HTR-8/SVneo (cell line): ENCODE measurements around the gene STARD3.

Source experiments
- DNase-seq: peaks from one replicate; pipeline ENCODE4 v3.0.0; 2011; ENCODE audit warnings: low spot score, mixed read lengths; ENCODE audit not compliant: insufficient read length
- FAIRE-seq: peaks from 2 replicates; lab custom pipeline; 2011; peaks lifted over from hg19 to GRCh38; lab: Jason Lieb, UNC

The STARD3 gene

GRCh38 chr17:39618246-39618913, 18.6 kb upstream of the STARD3 start:
- DNase-seq = peak; percentile 53
- FAIRE-seq = no peak

DNA sequence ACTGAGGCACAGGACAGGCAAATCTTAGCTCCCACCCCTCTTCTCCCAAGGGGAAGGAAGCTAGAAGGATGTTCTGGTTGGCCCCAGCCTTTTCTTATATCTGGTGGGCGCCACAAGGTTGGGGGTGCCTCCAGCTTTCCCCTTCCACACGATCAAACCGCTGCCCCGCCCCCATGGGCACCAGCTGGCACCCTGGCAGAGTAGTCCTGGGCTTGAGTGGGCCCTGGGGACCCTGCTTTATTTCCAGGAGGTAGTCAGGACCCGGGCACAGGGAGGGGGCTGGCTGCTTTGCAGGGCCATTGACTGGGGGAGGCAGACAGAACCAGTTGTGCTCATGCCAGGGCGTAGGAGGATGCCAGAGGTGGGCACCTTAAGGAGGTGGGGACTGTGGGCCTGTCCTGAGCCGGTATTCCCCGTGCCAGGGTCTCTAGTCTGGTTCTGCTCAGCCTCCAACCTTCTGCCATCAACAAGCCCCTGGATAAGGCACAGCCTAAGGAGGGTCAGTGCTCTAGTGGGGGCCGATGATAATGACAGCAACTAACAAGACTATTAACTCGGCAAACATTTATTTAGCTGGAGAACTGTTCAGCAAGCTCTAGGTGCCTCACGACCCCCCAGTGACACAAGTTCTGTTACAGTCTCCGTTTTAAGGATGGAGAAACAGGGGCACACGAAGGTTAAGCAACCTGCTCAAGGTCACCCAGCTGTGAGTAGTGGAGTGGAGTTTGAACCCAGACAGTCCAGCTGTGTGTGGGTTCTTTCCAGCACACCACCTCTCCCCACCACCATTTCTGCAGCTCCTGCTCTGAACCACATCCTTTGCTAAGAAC, 17.8 kb upstream of the STARD3 start:
- FAIRE-seq = no peak
- DNase-seq = no peak

- FAIRE-seq (no peak), DNase-seq (no peak)
Measured at GRCh38 chr17:39619786-39620101, 17.2 kb upstream of the STARD3 start.

DNA sequence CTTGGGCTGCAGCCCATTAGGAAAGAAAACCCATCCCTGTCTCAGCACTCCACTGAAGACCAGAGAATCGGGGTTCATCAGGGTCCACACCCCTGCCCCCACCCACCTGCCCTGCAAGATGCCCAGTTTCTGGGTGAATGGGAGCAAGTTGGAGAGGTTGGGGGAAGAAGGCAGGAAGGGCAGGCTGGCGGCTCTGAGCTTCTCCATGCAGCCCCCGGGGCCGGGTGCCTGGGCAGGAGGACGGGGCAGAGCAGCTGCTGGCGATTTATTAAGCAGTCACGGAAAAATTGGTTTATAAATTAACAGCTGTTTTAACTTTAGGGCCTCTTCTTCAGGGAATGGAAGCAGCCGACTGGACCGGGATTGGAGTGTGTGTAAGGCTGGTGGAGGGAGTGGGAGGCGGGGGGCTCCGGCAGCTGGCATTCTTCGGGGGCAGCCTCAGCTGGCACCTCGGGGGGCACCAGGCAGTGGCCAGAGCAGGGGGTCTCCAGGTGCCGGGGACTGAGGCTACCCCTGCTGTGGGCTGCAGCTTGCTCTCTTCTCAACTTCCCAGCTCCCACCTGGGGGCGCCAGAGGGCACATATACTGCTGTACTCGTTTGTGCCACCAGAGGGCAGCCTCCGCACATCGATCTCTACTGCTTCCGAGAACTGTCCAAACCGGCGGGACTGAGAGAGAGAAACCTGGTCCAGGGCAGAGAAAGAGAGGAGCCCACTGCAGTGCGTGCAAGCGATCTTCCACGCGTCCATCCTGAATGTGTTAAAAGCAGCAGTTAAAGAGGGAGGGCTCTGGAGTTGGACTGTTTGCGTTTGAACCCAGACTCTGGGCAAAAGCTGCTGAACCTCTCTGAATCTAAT, 15.2 kb upstream of the STARD3 start:
- FAIRE-seq (peak; percentile 97), DNase-seq (peak; percentile 91)

DNA sequence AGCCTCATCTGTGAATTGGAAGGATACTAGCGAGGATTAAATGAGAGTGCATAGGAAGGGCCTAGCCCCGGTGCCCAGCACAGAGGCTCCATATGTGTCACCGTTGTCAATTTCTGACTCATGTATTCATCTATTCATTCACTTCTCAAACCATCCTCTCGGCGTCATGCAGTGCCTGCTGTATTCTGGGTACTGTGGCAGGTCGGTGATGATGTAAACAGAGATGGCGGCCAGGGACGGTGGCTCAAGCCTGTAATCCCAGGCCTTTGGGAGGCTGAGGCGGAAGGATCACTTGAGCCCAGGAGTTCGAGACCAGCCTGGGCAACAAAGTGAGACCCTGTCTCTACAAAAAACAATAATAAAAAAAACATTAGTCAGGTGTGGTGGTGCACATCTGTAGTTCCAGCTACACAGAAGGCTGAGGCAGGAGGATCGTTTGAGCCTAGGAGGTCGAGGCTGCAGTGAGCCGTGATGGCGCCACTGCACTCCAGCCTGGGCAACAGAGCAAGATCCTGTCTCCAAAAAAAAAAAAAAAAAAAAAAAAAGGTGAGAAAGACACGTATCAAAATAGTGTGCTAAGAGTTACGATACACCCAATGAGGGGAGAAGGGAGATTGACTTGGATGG, 14.5 kb upstream of the STARD3 start:
- no peak for DNase-seq
- no peak for FAIRE-seq

DNA sequence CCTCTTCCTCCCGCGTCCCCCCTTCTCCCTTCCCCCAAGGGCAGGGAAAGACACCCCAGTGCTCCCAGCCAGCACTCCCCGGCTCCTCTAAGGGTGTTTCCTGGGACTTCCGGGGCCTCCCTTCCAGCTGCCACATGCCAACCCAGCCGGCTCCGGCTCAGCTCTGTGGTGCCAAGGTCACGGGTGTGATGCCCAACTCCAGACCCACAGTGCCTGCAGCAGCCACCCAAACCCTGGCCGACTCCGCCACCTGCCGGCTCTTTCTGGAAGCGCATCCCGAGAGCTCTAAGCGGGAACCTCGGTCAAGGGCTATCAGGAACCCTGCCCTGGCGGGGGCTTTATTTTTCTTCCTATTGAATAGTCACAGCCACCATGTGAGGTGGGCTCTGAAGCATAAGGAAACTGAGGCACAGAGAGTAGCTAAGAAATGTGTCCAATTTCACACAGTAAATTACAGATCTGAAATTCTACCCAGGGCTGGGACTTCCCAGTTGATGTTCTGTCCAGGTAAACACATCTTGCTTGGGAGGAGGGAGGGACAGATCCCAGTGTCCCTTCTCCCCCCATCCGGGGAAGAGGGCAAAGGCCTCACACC, 13.5 kb upstream of the STARD3 start:
- peak; percentile 88 for DNase-seq
- FAIRE-seq = peak; percentile 80

GRCh38 chr17:39624313-39624712, 12.6 kb upstream of the STARD3 start:
- FAIRE-seq (no peak), DNase-seq (no peak)

DNA sequence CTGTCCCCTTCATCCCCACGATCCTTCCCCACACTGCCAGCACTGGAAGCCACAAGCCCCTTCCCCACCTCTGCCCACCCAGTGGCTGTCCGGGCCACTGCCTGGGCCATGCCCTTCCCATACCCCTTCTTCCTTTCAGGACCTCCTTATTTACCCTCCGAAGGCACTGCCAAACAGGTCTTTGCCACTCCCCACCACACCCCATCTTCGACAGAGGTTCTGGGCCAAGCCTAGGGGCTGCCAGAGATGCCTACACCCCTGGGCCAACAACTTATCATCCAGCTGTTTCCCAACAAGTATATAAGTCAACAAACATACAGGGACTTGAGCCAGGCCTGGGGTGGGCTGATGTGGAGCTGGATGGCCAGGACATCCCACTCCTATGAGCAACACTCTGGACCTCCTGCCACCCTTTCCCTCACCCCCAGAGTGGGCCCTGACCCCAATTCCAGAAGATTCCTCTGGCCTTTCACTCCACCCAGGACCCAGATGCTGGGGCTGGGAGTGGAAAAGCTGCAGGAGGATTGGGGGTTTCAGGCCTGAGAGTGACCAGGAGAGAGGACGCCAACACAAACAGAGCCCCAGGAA, 11.7 kb upstream of the STARD3 start:
- FAIRE-seq (no peak), DNase-seq (no peak)

DNA sequence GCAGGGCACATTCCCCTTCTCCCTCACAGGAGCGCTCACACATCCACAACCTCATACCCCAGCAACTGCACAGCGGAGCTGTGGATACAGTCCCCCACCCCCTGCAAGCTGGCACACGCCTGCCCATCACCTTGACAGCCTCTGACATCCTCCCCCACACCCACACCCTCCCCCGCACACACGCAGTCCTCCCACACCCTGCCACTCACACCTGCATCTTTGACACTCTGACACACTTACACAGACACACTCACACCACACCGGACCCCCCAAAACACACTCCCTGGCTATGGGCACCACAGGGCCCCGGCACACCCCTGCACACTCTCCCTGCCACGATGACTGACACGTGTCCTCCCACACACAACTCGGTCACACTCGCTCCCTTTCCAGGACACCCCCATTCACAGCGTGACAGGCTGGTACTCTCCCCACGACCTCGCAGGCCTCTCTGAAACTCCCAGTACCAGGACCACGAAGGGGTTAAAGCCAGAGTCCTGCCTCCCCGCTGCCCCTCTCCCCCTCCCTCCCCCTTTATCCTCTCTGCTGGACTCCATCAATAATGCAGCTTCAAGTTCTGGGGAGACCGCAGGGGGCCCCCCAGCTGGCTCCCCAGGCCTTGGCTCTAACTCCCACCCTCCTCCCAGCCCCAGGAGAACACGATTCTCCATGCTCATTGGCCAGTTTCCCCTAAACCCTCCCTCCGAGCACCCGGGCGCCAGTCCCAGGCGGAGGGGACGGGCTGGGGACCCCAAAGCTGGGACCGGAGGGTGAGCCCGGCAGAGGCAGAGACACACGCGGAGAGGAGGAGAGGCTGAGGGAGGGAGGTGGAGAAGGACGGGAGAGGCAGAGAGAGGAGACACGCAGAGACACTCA, 10.5 kb upstream of the STARD3 start, which contains the start of gene PPP1R1B:
Gene PPP1R1B, plus strand, starts transcription at position 782 of the 876 bp plus-strand sequence. CDS start 441 bp downstream, outside the sequence.
- DNase-seq = no peak

DNA sequence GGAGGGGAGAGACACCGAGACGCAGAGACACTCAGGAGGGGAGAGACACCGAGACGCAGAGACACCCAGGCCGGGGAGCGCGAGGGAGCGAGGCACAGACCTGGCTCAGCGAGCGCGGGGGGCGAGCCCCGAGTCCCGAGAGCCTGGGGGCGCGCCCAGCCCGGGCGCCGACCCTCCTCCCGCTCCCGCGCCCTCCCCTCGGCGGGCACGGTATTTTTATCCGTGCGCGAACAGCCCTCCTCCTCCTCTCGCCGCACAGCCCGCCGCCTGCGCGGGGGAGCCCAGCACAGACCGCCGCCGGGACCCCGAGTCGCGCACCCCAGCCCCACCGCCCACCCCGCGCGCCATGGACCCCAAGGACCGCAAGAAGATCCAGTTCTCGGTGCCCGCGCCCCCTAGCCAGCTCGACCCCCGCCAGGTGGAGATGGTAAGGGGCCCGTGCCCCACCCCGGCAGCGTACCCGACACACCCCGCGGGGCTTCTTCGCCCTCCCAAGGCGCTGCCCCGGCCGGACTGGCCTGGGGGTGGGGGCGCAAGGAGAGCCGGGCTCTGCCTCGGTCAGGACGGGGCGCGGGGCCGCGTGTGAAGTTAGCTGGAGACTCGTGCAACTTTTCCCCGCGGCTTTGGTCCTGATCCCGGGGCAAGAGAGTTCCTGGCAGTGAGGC, 9.8 kb upstream of the STARD3 start:
- no peak for FAIRE-seq
- DNase-seq = no peak

More for the DNA sequence above, 10.5 kb upstream of the STARD3 start, which contains the start of gene PPP1R1B:
- peak; percentile 94 for FAIRE-seq

DNA sequence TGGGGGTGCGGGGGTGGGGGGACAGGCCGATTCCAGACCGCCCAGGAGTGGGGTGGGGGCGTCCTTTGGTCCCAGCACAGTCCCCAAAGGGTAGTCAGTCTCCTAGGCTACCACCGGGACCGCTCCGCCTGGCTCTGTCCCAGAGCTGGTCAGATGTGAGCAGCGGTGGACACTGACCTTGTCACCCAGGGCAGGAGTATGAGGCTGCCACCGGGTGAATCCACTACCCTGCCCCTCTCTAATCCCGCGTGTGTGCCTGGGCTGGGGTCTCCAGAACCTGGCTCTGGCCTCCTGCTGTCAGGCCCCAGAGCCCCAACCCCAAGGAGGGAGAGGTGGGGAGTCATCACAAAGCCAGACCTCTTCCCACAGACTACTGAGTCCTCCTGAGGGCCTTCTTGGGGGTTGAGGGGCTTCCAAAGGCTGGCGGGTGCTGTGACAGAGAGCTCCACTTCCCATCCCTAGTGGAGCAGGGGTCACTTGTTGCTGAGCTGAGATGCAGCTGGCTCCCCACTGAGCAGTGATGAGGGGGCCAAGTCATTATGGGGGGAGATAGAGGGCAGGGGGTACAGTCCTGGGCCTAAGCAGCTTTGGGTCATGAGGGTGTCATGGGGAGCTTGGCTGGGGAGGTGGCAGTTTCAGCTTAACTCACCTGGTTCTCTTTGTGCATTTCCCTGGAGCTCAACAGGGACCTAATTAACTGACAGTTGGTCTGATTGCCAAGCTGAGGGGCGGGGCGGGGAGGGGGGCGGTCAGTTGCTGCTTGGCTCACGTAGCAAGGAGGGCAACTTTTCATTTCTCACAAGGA, 9.0 kb upstream of the STARD3 start:
- DNase-seq (no peak), FAIRE-seq (no peak)

GRCh38 chr17:39628655-39629493, 8.1 kb upstream of the STARD3 start:
- no peak for DNase-seq
- no peak for FAIRE-seq

DNA sequence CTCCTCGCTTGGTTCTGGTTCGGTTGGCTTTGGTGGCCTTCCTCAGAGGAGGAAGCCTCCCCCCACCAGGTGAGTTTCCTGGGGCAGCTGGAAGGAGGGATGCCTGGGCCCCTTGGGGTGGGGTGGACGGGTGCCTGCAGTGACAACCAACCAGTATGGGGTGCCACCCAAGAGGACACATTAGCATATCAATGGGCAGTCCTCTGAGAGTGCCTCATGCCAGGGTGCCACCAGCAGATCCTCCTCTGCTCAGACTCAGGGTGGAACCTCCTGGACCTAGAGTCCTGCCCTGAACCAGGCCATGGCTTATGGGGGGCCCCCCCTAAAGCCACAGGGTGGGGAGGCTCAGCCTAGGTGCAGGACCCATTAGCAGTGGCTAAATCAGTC, 7.5 kb upstream of the STARD3 start:
- DNase-seq (no peak), FAIRE-seq (no peak)

- FAIRE-seq (no peak), DNase-seq (no peak)
Measured at GRCh38 chr17:39629898-39630297, 7.0 kb upstream of the STARD3 start.

DNA sequence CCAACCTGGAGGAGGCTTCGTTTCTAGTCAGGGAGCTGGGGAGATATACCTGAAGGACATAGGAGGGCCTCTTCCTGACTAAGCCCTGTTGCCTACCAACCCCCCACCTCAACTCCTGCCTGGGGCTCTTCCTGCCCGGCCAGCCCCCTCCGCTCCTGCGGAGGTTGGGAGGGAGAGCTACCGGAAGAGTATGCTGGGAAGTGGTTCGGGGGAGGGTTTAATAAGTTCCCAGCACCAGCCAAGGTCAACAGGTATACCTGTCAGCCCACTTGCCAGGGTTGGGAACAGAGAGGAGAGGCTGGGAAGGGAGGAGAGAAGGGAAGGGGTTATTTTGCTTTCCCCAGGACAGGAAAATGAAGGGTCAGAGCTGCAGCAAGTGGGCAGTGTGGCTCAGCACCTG, 5.5 kb upstream of the STARD3 start:
- FAIRE-seq (no peak), DNase-seq (no peak)

DNA sequence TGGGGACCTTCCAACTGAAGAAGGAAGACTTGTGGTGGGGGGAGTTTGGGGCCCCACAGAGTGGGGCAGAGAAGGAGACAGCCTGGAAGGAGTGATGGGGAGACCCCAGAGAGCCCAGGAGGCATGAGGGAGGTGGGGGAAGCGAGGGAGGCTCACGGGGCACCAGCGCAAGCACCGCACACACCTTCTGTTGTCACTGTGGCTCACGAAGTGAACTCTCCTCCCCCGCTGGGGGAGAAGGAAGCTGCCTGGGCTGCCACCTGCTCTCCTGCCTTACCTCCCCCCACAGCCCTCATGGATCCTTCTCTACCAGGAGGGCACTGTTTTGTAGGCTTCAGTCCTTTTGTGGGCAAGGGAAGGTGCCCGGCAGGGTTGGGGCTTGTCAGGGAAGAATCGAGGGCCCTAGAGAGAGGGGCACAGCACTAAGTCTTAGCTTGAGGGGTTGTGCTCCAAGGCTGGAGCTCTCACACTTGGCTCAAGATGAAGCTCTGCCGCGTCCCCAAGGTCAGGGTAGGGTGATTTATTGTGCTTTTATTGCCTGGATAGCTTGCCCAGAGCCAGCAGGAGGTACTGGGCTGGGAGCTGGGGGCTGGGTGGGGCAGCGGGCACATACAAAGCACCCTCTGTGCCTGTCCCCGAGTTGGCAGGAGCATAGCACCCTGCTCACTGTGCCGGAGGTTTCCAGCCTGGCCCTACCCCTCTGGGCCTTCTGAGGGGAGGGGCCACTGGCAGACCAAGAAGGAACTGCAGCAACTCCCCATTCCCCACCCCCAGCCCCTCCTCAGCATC, 4.6 kb upstream of the STARD3 start:
- DNase-seq (no peak), FAIRE-seq (peak; percentile 38)
